ENCODE data around the gene RUBCN.
"Not testable (repeated sequence)": the region's sequence is repeated elsewhere in the genome, so short reads cannot be mapped to it uniquely, and the experiment has no call there.

RUBCN gene

GRCh38 chr3:197680955-197681521, 55.7 kb downstream of the RUBCN start:
- no peak for DNase-seq

DNA sequence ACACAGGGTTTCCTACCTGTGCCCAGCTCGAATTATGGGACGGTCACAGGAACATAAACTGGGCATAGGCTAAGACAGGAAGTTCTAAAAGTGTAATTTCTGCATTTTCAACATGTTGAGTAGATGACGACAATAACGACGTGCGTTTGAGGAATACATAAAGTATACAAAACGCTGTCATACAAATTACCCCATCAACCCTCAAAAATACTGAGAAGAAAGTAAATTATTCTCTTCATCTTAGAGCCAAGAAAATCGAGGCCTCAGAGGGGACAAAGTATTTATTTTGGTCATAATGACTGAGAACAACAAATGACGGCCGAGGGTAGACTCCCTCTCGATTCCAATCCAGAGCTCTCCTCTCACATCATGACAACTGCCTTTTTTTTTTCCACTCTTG, 60.8 kb downstream of the RUBCN start:
- DNase-seq, result no peak

- DNase-seq, result no peak
Measured at GRCh38 chr3:197675563-197675860, 61.2 kb downstream of the RUBCN start.

DNA sequence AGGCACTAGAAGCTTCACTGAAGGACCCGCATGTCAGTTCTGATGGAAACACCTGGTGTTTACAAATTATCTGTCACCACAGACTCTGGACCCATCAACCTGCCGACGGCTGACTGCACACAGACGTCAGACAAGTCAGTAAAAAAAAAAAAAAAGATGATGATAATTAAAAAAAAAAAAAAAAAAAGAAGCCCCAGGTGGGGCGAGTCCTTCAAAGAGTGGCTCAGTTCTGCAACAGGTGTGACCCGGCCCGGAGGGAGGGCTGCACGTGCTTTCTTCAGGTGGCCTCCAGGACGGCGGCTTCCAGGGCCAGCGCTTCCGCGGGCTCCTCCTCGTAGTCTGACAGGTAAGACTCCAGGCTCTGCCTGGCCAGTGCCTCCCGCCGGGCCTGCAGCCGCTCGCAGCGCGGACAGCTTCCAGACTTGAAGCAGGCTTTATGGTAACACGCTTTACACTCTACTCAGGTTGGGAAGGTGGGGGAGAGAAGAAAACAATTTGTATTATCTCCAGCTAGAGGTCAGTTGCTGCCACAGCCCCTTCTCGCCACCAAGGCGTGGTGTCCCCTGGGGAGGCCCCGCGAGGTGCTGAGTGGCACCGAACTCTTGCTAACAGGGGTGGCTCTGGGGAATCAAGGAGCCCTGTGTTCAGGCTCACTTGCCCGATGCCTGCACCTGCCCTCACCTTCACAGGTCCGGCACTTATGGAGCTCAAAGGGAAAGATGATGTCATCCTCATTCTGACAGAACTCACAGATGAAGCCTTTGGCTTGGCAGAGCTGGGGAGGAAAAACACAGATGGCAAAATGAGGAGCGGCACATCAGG, 61.8 kb downstream of the RUBCN start:
- DNase-seq, result no peak

GRCh38 chr3:197673170-197673569, 63.5 kb downstream of the RUBCN start:
- no peak for DNase-seq

GRCh38 chr3:197670361-197670760, 66.3 kb downstream of the RUBCN start:
- DNase-seq, result no peak

DNA sequence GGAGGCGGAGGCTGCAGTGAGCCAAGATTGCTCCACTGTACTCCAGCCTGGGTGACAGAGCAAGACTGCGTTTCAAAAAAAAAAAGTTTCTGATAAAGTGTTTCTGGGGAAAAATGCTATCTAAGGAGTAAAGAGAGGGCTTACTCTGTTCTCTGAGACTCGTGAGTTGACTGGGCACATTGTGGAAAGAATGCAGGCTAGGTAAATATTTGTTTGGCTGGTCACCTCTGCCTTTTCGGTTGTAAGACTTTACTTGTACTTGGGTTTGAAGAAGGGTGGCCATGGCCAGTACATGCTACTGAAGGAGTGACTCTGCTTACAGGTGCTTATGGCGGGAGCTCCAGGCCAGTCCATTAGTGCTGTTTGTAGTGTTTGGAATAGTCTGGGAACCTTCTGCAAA, 68.7 kb downstream of the RUBCN start:
- no peak for DNase-seq

DNA sequence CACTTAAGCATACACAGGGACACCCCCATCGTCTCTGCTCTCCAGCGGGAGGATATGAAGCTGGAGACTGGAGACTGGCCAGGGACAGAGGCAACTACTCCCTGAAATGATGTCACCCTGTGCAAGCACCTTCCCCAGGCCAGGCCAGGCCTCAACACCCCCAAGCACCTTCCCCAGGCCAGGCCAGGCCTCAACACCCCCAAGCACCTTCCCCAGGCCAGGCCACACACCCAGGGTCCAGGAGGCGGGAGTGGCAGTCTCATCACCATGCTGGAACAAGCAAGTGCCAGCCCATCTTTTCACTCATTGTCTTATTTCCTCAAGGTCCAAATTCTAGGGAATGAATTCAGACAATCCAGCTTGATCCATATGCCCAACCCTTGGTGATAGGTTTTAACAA, 69.4 kb downstream of the RUBCN start:
- not testable (repeated sequence) for DNase-seq

GRCh38 chr3:197666221-197666842, 70.4 kb downstream of the RUBCN start:
- DNase-seq, result not testable (repeated sequence)

DNA sequence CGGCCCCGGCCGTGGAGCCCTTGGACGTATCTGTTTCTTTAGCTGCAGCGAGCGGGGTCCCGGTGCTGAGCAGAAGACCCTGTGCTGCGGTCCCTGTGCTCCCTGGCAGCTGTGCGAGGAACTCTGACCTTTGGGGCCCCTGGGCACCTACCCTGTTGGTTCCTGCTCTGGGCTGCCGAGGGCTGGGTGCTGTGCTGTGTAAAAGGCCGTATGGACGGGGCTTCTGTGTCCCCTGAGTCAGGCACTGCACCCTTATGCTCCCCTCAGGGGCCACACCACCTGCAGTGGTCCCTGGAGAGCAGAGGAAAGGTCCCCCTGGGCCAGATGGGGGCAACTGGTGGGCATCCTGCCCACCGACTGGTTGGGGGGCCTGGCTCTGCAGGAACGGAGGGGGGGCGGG, 71.2 kb downstream of the RUBCN start:
- not testable (repeated sequence) for DNase-seq

DNA sequence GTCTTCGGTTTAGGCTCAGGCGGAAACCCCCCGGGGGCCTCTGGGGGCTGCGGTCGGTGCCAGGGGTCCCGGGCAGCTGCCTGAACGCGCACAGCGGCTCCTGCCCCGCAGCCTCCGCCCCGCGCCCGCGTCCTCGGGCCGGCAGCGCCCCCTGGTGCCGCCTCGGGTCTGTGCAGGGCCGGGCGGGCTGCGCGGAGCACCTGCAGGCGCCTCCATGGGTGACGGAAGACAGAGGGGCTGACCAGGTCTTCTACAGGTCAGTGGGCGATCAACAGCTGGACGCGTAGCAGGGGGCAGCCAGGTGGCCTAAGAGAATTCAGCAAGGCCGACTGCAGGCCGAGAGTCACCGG, 71.6 kb downstream of the RUBCN start:
- not testable (repeated sequence) for DNase-seq

DNA sequence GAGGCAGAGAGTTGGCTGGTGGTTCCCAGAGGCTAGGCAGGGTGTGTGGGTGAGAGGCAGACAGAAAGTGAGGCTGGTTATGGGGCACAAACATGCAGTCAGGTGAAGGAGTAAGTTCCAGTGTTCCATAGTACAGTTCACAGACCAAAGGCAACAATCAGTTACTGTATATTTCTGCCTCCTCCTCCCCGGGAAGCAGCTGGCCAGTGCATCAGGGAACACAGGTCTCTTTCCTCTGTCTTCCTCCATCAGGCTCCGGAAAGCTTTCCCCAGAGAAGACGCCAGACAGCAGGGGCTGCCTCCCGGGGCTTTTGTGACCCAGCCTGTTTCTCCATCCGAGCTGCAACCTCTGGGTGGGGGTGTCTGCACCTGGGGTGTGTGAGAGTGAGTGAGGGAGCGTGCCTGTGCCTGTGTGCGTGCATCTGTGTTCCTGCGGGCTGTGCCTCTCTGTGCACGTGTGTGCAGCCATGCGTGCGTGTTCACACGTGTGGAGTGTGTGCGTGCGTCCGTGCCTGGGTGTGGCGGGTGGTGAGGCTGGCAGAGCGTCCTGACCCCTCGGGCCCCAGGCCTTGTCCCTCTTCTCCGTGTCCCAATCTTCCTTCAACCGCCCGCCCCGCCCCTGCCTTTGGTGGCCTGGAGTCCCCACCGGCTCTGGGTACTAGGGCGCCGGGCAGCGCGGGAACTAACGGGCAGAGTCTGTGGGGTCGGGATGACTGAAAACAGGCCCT, 72.1 kb downstream of the RUBCN start:
- DNase-seq, result not testable (repeated sequence)

GRCh38 chr3:197663367-197664140, 73.2 kb downstream of the RUBCN start:
- not testable (repeated sequence) for DNase-seq

GRCh38 chr3:197662352-197662751, 74.4 kb downstream of the RUBCN start:
- DNase-seq, result not testable (repeated sequence)

GRCh38 chr3:197661874-197662273, 74.8 kb downstream of the RUBCN start:
- not testable (repeated sequence) for DNase-seq

DNA sequence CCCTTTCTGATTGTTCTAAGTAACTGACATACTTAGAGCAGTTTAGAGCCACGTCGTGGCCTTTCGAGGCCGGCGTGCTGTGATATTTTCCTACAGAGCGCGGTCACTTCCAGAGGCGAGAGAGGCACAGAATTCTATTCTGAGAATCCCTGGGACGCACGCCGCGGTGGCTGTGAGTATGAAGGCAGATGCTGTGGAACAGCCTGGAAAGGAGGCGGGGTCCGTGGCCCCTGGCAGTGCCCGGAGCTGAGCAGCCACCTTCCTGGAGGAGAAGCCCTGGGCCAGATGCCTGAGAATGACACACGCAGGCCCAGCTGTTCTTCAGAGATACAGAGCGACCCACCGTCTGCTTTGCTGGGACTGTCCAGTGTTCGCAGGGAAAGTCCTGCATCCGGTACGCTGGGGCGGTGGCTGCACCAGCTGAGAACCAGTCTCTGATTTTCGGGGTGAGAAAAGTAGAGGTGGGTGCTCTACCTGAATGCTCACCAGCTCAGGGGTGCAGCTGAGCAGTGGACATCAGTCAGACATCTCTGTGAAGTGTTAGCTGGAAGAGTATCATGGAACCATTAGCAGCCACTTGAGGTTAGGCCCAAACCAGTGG, 75.4 kb downstream of the RUBCN start:
- DNase-seq, result not testable (repeated sequence)

DNA sequence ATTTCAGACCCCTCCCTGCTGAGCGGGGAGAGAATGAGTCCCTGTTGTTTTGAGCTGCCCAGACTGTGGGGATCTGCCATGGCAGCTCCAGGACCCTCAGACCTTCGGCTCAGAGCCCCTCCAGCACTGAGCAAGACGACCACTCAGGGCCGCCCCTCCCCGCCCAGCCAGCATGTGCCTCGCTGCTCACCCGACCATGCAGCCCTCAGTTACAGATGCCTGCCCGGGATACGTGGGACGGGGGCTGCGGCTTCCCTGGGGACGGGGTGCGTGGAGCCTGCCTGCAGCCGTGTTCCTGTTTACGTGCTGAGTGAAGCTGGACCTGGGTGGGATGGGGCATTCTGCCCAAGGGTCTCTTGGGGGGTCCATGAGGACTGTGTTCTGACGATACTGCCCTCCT, 77.0 kb downstream of the RUBCN start:
- not testable (repeated sequence) for DNase-seq

DNA sequence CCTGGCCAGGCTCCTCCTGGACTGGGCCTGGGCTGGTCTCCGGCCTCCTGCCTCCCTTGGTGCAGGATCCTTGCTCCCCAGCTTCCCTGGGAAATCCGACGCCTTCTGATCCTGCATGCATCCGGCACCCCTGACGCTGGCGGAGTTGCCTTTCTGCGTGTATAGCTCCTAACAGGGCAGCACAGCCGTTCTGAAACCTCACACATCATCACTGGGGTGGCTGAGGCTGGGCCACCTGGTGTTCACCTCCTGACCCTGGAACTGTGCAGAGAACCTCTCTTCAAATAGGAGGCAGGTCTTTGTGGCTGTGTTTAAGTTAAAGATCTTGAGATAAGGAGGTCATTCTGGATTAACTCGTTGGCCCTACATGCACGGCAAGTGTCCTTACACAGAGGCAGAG, 77.6 kb downstream of the RUBCN start:
- not testable (repeated sequence) for DNase-seq

DNA sequence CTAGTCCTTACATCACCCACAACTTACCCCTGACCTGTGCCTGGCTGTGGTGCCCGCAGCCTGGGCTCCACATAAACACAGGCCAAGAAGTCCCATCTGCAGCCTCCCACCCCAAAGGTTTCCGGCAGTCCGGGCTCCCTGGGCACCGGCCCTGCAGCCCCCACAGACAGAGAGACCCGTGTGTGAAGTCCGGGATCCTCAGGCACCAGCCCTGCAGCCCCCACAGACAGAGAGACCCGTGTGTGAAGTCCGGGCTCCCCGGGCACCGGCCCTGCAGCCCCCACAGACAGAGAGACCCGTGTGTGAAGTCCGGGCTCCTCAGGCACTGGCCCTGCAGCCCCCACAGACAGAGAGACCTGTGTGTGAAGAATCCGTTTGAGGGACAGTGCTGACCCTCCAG, 78.0 kb downstream of the RUBCN start:
- DNase-seq, result not testable (repeated sequence)

- not testable (repeated sequence) for DNase-seq
Measured at GRCh38 chr3:197657541-197658292, 79.0 kb downstream of the RUBCN start.

GRCh38 chr3:197656960-197657359, 79.7 kb downstream of the RUBCN start:
- DNase-seq, result not testable (repeated sequence)

GRCh38 chr3:197656129-197656528, 80.6 kb downstream of the RUBCN start:
- DNase-seq, result not testable (repeated sequence)
